Stimulated activated CD4-positive, alpha-beta T cell treated with anti-CD3 and anti-CD28 coated beads, TNF-alpha, amount 100 ng/mL, for 4 hours (primary cell): ENCODE data around the gene STON1.
"Not testable (repeated sequence)": the region's sequence is repeated elsewhere in the genome, so short reads cannot be mapped to it uniquely, and the experiment has no call there.

ENCODE experiments used
- DNase-seq, 3 experiments: peaks; one replicate each; pipeline ENCODE4 v3.0.0-alpha.2; 2020; ENCODE audit warnings: low read depth in 3 of 3

The STON1 gene

DNA sequence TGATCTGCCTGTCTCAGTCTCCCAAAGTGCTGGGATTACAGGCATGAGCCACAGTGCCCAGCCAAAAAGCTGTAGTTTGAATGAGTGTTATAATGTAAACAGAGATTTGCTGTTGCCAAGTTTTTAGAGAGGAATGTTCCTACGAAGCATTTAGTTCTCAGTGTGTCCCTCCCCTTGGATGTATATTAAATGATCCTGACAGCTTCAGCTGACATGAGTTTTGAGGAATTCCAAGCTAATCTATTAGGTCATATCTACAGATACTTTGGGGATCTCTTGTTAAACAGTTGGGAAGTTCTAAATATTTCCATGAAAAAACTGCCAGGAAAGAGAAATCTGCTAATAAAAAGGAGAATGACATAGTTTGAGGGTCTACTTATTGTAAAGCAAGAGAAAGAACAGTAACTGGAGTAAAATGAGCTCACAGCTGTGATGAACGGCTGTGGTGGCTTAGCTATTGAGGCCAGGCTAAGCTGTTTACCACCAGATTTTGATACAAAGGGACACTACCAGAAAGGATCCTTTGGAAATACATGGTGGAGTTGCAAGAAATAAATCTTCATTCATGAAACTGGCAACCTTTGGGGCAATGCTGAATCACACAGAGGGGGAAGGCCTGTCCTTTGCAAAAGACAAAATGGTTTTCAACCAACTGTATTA is 2.6 kb upstream of the STON1 start:
- no peak for DNase-seq

DNA sequence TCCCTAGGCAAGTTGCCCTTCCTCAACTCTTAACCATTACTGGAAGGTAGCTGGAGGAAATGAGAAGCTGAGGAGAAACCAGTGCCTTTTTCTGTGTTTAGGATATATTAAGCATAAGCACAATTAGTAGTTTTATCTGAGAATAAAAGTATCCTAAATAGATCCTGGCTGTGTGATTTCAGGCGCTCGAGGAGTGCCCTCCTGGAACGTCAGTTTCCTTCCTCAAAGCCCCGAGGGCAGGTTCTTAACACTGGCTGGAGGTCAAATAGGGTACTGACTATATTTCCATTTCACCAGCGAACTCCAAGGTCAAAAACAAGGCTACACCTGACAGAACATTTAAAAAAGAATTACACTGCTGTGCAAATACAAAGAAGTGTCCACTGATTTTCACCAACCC is 1.5 kb upstream of the STON1 start:
- no peak for DNase-seq

DNA sequence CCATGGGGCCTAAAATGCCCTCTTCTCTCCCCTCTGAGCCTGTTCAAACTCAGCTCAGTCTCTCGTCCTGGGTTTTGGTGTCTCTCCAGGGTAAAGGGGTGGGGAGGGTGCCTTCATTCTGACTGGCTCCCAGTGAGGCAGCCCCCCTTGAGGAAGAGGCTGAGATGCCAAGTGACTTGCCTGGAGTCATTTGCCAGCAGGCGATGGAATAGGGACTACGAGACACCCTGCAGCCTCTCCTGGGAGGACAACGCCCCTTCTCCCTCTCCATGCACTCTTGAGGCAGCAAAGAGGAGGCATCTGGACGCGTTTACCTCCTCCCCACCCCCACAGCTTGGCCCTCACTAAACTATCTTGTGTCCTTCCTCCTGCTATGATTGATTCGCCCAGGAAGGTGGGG is 760 bp upstream of the STON1 start:
- no peak for DNase-seq

DNA sequence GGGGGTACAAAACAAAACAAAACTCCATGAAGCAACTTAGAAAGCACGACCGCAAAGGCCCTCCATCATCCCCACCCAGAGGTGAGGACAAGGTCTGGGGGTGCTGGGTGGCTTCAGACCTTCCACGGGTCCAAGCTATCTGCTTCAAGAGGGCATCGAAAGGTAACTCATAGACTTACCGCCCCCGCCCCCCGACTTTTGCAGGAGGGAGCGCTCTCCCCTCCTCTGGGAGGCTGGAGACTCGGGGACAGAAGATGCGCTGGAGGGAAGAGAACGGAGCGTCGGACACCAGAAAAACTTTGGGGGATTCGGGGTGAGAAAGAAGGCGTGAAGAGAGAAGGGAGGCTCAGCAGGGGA is 300 bp upstream of the STON1 start:
- DNase-seq = no peak

DNA sequence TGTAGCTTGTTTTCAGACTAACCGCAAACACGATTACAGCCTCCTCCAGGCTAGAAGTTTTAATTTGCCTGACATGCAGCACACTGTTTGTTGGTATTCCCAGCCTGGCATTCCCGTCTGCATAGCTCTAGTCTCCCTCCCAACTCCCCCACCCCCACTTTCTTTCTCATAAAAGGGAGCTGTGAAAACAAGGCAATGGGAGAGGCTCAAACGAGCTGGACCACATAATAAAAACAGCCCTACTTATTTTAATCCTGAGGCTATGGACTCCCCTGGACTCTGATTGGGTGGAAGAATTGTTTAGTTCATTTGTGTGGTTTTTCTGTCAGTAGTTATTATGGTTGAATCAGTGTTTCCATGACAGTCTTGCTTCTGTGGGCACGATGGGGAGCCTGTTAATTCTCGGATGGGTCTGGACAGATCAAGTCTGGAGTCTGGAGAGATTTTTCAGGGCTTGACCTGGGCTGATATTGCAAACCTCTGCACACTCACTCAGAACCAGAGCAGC is 1.2 kb downstream of the STON1 start:
- DNase-seq = no peak

DNA sequence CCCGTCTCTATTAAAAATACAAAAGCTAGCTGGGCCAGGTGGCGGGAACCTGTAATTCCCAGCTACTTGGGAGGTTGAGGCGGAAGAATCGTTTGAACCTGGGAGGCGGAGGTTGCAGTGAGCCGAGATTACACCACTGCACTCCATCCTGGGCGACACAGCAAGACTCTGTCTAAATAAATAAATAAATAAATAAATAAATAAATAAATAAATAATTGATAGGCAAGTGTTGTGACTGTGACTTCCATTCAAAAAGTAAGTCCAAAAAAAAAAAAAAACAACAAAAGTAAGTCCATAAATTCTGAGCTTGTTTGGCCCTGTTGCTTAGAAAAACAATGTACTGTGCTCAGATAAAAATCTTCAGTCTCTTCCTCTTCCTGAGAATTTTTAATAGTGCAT is 2.2 kb downstream of the STON1 start:
- DNase-seq = no peak

DNA sequence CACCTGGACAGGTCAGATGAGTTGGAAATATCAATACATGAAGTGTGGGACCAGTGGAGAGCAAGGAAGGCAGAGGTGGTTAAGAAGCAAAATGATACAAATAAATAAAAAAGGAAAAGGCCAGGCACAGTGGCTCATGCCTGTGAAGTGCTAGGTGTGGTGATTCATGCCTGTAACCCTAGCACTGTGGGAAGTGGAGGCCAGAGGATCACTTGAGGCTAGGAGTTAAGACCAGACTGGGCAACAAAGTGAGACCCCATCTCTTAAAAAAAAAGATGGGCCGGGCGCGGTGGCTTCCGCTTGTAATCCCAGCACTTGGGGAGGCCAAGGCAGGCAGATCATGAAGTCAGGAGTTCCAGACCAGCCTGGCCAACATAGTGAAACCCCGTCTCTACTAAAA is 2.9 kb downstream of the STON1 start:
- no peak for DNase-seq

DNA sequence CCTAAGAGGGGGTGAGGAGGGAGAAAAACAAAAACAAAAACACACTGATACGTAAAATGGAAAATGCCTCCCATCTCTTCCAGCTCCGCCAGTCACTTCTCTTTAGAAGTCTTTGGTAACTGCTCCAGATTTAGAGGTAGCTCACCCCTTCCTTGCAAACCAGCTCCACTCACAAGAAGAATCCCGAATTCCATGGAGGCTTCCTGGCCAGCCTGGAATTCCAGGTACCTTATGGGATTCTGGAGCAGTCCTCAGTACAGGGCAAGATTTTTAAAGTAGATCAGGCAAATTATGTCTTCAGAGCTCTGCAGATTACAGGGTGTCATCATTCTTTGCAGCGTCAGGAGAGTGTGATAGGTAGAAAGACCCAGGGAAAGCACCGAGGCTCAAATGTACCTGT is 4.8 kb downstream of the STON1 start:
- DNase-seq = no peak

DNA sequence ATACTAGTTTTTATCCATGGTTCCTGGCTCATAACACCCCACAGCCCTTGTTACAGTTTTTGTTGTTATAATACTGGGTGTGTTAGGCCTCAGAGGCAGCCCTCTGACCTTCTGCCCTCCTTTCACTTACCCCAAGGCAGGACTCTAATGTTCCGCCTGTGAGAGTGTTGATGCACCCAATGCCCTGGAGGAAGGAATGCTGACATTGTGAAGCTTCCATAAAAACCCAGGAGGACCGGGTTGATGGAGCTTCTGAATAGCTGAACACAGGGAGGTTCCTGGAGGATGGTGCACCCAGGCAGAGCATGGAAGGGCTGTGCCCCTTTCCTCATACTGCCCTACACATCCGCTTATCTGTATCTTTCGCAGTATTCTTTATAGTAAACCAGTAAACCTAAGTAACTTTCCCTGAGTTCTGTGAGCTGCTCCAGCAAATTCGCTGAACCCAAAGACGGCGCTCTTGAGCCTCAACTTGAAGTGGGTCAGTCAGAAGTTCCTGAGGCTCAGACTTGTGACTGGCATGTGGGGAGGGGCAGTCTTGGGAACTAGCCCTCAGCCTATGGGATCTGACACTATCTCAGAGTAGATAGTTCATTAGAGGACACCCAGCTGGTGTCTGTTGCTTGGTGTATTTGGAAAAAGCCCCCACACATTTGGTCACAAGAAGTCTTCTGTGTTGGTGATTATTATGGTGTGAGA is 10.4 kb downstream of the STON1 start:
- DNase-seq = no peak

DNA sequence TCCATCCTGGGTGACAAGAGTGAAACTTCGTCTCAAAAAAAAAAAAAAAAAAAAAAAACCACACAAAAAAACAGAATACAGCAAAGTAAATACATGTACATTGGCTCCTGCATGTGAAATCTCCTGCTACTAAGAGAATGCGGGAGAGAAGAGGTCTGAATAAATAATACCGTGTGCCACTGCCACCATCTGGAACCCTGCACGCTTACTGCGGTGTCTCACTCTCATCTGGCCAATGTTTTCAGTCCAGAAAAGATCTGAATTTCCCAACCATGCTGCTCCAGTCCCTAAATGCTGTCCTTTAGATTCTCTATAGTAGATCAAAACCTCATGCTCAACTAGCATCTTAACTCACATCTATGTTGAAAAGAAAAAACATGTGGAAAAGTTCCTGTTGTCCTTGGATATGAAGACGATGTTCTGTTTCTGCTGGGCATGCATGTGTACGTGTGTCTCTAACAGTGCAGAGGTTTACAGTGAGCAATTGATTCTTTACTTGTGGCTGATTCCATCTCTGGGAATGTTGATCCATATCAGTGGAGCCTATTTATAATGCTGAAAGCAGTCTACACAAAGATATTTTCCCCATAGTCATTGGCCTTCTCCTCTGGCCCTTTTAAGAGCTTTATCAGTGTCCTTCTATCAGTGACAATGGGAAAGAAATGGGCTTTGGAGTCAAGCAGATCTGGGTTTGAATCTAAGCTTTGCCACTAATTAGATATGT is 11.9 kb downstream of the STON1 start:
- no peak for DNase-seq

DNA sequence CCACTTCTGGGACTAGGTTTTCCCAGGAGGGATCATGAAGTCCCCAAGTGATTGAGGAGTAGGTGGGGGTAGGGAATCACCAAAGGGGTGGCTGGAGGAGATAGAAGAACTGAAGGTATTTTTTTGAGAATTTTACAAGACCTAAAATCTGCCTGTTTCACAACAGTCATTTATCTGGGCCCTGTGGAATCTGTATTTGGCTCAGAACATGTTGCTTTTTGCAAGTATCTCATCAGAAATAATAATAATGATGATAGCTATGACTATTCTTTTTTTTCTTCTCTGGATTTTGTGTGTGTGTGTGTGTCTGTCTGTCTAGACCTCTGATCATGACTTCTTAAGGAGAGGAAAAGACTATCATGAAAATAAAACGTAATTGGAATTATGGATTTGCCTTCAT is 13.9 kb downstream of the STON1 start:
- DNase-seq = no peak

DNA sequence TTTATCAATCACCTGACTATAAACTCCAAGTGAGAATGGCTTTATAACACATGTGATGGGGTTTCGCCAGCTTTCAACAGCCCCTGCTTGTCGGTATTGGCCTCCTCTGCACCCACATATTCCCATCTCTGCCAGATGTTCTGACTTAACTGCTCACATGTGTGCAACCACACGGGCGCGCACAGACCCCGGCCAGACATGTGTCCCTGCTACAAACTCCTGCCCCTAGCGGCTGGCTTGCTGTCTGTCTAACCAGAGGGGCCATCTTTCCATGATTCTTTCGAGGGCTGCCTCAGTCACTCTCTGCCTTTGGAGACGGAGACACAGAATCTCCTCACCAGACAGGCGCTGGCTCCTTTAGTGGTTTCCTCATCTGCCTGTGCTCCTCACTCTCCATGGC is 15.3 kb downstream of the STON1 start:
- DNase-seq = no peak

DNA sequence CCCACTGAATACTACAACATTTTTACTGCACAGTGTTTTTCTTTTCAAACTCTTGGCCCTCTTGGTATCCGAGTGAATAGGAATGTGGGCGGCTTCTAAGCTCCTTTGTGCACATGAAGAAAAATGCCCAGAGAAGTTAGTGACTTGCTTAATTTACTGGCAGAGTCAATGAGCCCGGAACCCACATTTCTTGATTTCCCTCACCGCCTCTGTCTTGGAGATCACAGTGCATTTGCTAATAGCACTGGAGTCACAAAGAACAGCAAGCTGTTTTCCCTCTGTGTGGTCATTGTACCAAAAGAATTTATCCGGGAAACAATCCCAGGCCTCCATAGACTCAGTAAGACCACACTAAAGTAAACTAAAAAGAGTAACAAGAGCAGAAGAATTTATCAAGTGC is 18.9 kb downstream of the STON1 start:
- DNase-seq = no peak

DNA sequence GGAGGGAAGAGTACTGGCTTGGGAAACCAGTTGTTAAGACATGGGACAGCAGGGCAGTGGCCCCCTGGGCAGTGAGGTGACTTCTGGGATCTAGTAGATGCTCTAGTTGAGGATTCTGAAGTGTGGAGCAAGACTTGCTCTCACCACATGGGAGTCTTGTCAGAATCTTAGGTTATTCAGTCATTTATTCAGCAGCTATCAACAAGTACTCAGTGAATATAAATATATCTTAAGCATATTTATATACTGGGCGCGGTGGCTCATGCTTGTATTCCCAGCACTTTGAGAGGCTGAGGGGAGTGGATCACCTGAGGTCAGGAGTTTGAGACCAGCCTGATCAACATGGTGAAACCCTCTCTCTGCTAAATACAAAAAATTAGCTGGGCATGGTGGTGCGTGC is 20.0 kb downstream of the STON1 start:
- DNase-seq = no peak

DNA sequence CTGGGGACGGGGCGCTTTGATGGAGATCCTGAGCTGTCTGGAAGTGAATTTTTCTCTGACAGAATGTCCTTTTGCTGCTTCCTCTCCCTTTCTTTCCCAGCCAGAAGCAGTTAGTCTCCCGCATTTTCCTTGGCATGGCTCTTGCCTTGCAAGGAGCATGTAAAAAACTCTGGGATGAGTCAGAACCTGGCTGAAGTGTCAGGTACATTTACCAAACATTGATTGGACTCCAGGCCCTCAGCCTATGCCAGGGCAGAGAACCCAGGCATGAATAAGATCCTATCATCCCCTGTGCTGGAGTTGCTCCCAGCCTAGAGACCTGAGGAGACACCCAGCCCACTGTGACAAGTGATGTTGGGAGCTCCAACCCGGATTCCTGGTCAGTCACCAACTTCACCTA is 21.6 kb downstream of the STON1 start:
- no peak for DNase-seq

DNA sequence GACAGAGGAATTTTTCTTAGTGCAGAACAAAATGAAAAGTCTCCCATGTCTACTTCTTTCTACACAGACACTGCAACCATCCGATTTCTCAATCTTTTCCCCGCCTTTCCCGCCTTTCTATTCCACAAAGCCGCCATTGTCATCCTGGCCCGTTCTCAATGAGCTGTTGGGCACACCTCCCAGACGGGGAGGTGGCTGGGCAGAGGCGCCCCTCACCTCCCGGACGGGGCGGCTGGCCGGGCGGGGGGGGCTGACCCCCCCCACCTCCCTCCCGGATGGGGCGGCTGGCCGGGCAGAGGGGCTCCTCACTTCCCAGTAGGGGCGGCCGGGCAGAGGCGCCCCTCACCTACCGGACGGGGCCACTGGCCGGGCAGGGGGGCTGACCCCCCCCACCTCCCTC is 25.1 kb downstream of the STON1 start:
- not testable (repeated sequence) for DNase-seq

DNA sequence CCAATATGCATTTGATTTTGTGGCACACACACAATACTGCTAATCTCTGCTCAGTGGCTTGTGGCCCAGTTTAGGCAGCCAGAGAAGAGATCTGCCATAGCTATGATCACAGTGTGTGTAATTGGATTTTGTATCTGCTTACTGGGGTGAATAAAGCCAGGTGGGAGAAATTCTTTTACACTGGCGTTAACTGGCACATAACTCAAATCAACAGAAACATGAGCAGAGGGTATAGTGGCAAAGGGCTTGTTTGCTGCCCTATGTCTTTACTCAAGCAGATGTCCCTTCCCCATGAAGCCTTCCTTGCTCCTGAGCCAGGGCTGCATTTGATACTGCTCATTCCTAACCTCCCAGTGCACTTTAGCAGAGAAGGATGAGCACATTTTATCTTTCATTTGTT is 28.5 kb downstream of the STON1 start:
- DNase-seq = no peak

DNA sequence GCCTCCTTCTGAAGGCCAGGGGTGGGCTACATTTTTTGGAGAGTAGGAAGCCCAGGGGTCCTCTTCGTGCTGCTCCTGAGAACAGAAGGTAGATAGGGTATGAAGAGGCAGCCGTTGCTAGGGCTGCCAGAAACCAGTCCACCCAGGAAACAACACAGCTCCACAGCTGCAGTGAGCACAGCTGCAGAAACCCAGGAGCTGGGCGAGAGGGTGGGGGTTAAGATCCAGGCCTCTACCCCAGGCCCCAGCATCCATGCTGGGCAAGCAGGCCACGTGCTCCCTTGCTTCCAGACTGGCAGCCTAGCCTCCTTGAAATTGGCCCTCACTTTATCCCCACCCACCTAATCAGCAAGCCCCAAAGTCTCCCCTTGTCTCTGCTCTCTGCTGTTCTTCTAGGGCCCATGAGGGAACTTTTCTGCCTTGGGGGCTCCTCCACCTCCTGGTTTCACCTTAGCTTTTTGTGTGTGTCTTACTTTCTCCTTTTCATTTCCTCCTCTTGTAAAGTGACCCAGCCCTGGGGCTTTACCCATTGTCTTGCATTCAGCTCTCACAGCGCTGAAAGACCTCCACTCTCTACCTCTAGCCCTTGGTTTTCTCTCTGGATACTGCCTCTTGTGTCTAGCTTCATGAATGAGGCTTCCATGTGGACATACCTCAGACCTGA is 30.7 kb downstream of the STON1 start:
- DNase-seq = no peak

DNA sequence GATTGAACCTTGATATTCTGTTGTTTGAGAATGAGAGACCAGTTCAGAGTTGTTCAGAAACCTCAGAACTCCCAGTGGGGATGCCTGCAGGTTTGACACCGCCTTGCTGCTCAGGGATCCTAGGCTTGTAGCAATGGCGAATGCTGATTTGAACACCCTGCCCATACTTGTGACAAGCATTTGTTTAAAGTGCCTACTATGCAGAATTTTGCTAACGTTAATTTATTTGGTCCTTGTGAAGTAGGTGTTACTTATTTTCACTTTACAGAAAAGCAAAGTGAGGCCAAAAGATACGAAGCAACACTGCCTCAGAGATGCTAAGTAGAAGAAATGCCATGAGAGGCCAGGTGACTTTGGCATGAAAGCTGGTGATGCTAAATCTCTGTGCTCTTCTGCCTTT is 32.3 kb downstream of the STON1 start:
- DNase-seq = no peak

DNA sequence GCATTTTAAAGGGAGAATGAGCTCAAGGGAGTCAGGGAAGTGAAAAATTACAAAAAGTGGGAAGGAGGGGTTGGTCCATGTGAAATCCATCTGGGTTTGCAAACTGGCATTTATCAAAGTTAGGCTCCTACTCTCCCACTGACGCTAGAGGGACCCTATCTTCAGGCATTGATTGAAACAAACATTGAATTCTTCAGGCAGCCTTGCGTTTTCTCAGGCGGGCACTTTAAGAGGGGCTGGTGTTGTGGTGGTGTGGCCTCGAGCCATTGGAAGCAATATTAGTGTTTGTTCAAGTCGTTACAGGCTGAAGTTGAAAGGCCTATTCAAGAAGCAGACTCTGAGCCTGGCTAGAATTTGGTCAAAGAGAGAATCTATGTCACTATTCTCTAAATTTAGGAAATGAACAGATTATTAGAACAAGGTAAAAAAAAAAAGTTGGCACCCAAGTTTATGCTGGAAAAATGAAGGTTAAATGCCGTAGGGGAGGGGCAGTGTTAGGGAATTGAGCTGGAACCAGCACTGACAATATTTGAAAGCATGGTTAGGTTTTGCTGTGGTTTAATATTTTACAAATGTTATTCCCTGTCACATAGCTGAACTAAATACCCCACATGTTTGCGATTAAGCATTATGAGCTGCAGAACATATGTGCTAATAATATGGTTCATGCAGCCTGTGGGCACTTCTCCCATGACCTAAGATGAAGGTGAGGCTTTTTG is 36.8 kb downstream of the STON1 start:
- DNase-seq = no peak

DNA sequence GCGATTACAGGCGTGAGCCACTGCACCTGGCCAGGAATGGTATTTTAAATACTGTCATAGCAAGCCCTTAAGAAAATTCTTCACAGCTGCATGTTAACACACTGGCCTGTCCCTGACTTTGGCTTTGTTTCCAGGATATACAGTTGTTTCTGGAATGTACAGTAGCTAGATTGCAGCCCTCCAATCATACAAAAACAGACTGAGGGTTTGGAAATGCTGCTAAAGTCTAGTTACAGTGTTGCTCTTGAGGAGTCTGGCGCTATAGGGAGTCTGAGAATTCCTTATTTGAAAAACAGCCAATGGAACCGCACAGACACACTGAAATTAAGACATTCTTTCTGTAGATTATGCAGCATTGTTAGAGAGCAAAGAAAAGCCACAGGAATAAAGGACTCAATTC is 37.7 kb downstream of the STON1 start:
- DNase-seq = no peak

DNA sequence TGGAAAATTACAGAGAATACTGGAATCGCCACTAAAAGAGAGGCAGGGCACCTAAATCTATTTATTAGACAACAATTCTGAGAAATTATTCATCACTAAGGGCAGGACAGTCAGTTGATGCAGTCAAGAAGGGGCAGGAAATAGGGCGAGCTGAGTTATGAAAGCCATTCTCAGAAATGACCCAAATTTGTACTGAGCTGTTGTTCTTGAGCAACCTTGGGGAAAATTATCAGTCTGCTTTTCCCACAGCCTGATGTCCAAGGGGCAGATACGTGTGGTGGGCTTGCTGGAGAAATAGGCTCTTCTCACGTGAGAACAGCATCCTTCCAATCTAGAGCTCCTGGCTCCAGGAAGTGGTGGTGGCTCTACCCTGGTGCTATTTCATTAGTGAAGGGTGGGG is 38.6 kb downstream of the STON1 start:
- DNase-seq = no peak
